Stimulated activated CD8-positive, alpha-beta memory T cell treated with anti-CD3 and anti-CD28 coated beads, Interleukin-7, amount 100 ng/mL, for 24 hours (primary cell): ENCODE measurements around the gene CCDC85A.

Experiments
- DNase-seq: peaks from one replicate; pipeline ENCODE4 v3.0.0-alpha.2; 2020; ENCODE audit warnings: low read depth

CCDC85A gene

GRCh38 chr2:56195563-56195962, 11.8 kb downstream of the CCDC85A start:
- no peak for DNase-seq

GRCh38 chr2:56197816-56198215, 14.0 kb downstream of the CCDC85A start:
- DNase-seq: no peak

- no peak for DNase-seq
Measured at GRCh38 chr2:56198936-56199335, 15.1 kb downstream of the CCDC85A start.

GRCh38 chr2:56199492-56199891, 15.7 kb downstream of the CCDC85A start:
- no peak for DNase-seq

GRCh38 chr2:56202381-56203121, 18.8 kb downstream of the CCDC85A start:
- no peak for DNase-seq

GRCh38 chr2:56204556-56204955, 20.8 kb downstream of the CCDC85A start:
- DNase-seq: no peak

- DNase-seq: no peak
Measured at GRCh38 chr2:56206250-56206649, 22.5 kb downstream of the CCDC85A start.

- DNase-seq: no peak
Measured at GRCh38 chr2:56207760-56208159, 24.0 kb downstream of the CCDC85A start.

GRCh38 chr2:56208380-56208779, 24.6 kb downstream of the CCDC85A start:
- DNase-seq: no peak

- DNase-seq: no peak
Measured at GRCh38 chr2:56209701-56210100, 25.9 kb downstream of the CCDC85A start.

GRCh38 chr2:56210291-56210690, 26.5 kb downstream of the CCDC85A start:
- no peak for DNase-seq

GRCh38 chr2:56211048-56211447, 27.3 kb downstream of the CCDC85A start:
- DNase-seq: no peak

- no peak for DNase-seq
Measured at GRCh38 chr2:56215911-56216310, 32.1 kb downstream of the CCDC85A start.

GRCh38 chr2:56217106-56217505, 33.3 kb downstream of the CCDC85A start:
- DNase-seq: no peak

GRCh38 chr2:56222481-56222880, 38.7 kb downstream of the CCDC85A start:
- DNase-seq: no peak

- DNase-seq: no peak
Measured at GRCh38 chr2:56224316-56224715, 40.5 kb downstream of the CCDC85A start.

- DNase-seq: no peak
Measured at GRCh38 chr2:56227811-56228210, 44.0 kb downstream of the CCDC85A start.

GRCh38 chr2:56229397-56230060, 45.7 kb downstream of the CCDC85A start:
- DNase-seq: no peak

GRCh38 chr2:56230156-56230555, 46.4 kb downstream of the CCDC85A start:
- DNase-seq: no peak

- DNase-seq: no peak
Measured at GRCh38 chr2:56231361-56231760, 47.6 kb downstream of the CCDC85A start.

- no peak for DNase-seq
Measured at GRCh38 chr2:56232912-56233311, 49.1 kb downstream of the CCDC85A start.

- no peak for DNase-seq
Measured at GRCh38 chr2:56234241-56234640, 50.5 kb downstream of the CCDC85A start.

- DNase-seq: no peak
Measured at GRCh38 chr2:56239030-56239429, 55.2 kb downstream of the CCDC85A start.

GRCh38 chr2:56239437-56239836, 55.6 kb downstream of the CCDC85A start:
- no peak for DNase-seq
